GM11168 (cell line): ENCODE results near the gene CEMIP.

Experiments used
- in situ Hi-C: fragments of 300-500 bp; cut with MboI; formaldehyde crosslinking; loops from one replicate; pipeline ENCODE4 v1.12.0; 2022; ENCODE audit warnings: low sequenced_read_pairs; ENCODE audit not compliant: unreplicated experiment

CEMIP gene

GRCh38 chr15:80816936-80817335, 37.8 kb downstream of the CEMIP start:
- in situ Hi-C loops = no loop called here

DNA sequence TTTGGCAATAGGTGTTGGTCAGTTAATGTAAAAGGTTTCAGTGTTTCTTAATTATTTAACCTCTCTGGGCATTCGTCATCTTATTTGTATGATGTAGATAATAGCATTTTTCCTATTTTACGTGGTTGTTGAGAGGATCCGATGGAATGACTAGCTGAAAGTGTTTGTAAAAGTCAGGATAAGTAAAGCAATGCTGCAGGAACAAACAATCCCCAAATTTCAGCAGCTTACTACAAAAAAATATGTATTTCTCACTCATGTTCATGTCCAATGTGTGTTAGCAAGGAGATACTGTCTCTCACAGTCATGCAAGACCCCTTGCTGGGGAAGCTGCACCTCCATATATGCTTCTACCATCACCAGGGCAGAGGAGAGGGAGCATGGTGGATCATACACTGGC, 38.7 kb downstream of the CEMIP start:
- in situ Hi-C loops = no loop called here

DNA sequence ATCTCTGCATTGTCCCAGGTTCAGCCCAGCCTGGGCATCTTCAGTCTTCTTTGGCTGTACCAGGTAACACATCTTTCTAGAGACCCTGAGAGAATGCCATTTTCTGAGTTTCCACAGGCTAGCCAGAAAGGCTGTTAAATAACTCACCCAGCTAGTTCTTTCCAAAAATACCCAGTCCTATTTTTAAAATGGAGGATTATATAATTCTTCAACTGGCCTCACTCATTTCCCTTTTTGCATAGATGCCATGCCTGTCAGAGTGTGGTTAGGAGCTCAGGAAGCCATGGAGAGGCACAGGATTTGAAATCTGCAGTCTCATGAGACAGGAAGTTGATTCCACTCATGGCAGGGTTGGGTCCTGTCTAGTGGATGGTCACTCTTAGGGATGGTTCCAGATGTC, 39.8 kb downstream of the CEMIP start:
- in situ Hi-C loops = no loop called here

- in situ Hi-C loops = no loop called here
Observed at GRCh38 chr15:80820092-80820491, 40.9 kb downstream of the CEMIP start.

DNA sequence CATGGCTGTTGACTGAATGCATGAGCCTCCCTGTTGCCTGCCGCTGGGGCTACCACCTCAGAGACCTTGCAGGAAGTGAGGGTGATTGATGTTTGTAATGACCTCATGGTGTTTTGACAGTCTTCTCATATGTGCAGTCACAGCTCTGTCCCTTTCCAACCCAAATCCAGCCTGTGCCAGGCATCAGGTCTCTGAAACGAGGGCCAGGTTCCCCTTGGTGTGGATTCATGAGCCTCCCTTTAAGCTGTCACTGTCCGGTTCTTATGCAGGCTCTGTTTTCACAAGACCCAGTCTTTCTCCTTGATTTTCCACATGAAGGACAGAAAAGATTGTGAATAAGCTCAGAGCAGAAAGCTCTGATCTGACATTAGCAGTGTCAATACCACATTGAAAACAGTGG, 43.1 kb downstream of the CEMIP start:
- in situ Hi-C loops = no loop called here

- in situ Hi-C loops = no loop called here
Observed at GRCh38 chr15:80822676-80823075, 43.5 kb downstream of the CEMIP start.

DNA sequence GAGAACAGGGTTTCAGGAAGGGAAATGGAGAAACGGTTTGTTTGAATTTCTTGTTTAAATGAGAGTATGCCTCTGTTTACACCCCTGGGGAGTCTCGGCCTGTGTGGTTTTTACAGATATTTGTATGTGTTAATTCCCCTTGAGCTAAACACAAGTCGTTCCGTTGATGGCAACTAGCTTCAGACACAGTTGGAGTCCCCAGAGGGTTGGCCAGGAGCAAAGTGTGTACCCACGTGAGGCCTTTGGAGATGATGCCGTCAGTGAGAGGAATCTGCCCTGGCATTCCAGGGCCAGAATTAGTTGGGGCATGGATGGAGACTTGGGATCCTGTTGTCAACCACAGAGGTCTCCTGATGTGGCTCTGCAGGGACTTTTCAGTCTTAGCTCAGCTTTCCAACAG, 44.0 kb downstream of the CEMIP start:
- in situ Hi-C loops = no loop called here

GRCh38 chr15:80823995-80824394, 44.8 kb downstream of the CEMIP start:
- in situ Hi-C loops = no loop called here

DNA sequence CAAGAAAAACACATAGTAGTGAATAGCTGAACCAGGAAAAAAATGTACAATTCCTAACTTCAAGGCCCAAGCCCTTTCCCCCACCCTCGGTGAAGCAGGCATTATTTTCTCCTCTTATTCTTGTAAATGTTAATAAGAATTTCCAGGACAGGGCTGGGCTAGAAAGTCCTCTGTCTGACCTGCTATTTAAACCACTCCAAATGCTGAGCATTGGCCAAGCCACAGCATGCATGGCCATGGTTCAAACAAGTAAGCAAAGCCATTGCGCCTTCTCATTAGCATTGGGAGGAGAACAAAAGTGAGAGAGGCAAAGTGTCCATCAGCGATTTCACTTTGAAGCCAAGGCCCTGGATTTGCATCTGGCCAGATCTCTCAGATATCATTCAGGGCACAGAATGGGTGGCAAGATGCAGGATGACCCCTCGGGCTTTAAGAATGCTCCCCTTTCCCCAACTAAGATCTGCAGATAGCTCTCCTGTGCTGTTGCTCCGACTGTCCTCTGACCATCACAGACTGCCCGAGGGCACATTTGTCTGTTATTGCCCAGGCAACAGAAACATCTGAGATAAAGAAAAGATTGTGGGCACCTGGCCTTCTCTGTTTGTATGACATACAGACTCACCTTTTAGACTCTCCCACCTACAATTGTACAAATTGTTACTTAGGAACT, 46.3 kb downstream of the CEMIP start:
- in situ Hi-C loops = no loop called here

DNA sequence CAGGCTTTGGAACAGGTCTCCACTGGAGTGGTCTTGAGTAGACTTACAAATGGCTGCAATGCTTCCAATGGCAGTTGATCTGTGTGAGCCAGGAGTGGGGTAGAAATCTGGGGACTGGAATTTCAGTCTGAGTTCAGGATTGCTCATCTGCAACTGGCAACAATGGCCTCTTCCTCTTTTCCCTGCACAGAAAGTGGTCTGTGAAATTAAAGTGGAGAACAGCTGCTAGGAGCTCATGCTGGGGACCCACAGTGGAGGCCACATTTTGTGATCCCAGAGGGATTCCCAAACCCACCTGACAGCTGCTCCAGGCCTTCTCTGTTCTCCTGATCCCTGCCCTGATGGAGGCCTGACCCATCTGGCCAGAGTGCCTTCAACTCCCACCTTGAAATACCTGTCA, 49.6 kb downstream of the CEMIP start:
- in situ Hi-C loops = no loop called here

DNA sequence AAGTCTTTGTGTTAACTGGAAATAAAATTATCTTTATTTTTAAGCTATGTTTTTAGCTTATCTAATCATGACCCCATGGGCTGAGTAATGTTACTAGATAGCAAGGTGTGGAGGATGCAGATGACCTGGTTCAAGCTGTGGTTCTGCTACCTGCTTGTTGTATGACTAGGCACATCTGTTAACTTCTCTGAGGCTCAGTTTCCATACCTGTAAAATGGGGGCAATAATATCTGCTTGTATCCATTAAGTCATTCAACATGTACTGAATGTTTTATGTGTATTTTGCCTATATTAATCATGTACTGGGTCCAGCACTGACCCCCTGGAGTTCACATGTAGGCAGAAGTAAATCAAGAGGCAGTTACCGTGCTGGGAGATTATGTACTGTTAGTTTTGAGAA, 51.5 kb downstream of the CEMIP start:
- in situ Hi-C loops = no loop called here

DNA sequence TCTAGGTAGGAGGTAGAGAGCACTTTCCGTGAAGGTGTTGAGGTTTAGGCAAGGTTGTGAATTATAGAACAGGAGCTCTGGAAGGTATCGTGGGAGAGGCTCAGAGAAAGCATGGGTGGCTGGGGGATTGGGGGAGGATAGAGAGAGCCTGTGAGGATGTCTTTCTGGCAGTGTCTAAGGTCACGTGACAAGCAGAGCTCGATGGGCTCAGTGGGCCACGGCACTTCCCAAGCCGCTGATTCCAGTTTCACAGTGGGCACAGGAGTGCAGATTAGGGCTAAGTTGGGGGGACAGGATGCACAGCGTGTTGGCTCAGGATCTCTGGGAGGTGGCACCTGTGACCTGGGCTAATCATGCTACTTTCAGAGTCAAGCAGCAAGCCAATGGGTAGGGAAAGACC, 52.0 kb downstream of the CEMIP start:
- in situ Hi-C loops = no loop called here

GRCh38 chr15:80831606-80832224, 52.5 kb downstream of the CEMIP start:
- in situ Hi-C loops = no loop called here

GRCh38 chr15:80832686-80833085, 53.5 kb downstream of the CEMIP start:
- in situ Hi-C loops = no loop called here

DNA sequence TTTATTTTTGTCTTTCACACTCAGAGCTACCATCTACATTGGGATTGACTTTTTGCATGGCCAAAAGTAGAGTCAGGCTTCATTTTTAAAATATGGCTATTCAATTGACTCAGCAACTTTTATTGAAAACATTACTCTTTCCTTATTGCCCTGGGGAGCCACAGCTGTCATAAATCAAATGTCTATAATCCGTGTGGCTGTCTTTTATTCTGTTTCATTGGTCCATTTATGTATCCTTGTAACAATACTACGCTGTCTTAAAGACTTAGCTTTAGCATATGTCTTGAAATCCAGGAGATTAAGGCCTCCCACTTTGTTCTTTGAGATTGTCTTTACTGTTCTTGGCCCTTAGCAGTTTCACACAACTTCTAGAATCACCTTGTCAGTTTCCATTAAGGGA, 55.2 kb downstream of the CEMIP start:
- in situ Hi-C loops = no loop called here

GRCh38 chr15:80834906-80835305, 55.7 kb downstream of the CEMIP start:
- in situ Hi-C loops = no loop called here

DNA sequence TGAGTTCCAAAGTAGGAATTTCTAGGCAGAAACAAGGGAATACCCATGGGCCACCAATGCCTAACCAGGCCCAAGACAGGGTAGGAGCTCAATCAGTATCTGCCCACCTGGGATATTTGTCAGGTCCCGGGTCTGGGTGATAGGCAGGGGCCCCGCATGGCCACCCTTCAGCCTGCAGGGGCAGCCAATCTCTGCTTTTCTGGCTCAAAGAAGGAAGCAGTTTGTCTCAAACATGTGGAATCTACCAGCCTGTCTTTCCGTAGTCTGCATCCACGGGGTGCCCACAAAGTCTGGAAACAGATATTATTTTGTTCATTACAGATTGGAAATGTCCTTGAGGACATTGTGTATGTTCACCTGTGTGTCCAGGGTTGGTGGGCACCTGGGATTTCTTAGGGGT, 56.2 kb downstream of the CEMIP start:
- in situ Hi-C loops = no loop called here

GRCh38 chr15:80836223-80836622, 57.1 kb downstream of the CEMIP start:
- in situ Hi-C loops = no loop called here

- in situ Hi-C loops = no loop called here
Observed at GRCh38 chr15:80837006-80837405, 57.8 kb downstream of the CEMIP start.

DNA sequence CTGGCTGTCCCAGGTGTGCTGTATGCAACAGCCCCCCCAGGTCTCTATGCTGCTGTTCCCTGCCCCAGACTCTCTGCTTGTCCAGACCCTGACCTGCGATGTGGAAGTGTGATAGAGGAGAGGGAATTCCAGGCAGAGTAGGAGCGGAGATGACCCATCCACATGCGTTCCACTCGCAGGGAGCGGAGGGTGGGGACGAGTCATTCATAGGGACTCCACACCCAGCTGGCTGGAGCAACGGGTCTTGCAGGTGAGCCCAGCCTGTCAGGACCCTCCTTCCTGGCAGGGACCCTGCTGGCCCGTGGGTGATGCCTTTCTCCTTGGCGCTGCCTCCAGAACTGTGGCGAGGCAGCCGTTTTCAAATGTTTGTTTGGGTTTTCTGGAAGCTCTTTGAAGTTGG, 58.8 kb downstream of the CEMIP start:
- in situ Hi-C loops = no loop called here

- in situ Hi-C loops = no loop called here
Observed at GRCh38 chr15:80838666-80839065, 59.5 kb downstream of the CEMIP start.

GRCh38 chr15:80839764-80840130, 60.6 kb downstream of the CEMIP start:
- in situ Hi-C loops = no loop called here
